Measurements from ENCODE around the gene PLAU. TPM values are rescaled to one million over a fixed set of nuclear protein-coding genes. Genes with fewer than 3 reads are reported as not detected.

PLAU gene
- total RNA-seq, 1 donor from 2014 or later = 19.5 TPM

DNA sequence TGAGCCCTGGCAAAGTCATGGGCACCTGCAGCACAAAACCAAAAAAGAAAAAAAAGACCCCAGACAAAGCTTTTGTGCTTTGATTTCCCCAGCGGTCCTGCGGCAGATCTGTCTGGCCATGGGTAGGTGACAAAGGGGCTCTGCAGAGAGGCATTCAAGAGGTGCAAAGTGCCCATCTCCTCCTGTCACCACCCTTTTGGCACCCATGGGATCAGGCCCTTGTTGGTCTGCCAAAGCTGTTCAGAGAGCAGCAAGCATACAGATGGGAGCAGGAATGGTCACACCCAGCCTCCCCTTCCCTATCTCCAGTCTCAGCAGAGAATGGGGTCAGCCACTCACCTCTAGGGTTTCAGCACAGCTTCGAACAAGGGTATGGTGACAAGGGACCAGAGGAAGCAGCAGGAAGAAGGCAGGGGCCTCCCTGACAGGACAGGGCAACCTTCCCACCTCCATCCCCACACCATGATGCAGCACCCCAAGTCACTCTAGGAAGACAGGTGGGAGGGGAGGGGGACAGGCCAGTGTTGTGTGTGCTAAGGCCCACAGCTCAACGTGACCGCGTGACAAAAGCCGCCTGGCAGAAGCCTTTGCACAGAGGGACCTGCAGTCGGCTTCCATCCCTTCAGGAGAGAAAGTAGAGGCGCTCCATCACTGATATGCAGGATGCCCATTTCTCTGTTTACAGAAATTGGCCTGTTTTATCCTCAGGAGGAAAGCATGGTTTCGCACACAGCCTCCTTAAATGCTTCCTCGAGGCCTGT is 42.9 kb upstream of the PLAU start:
- H3K27me3 Mint-ChIP-seq (ENCODE audit: unreplicated experiment) = peaks cover 21% of the 10 kb centered on the region
- peak overlapping the region; percentile 7 for H3K4me3 Mint-ChIP-seq (ENCODE audit: unreplicated experiment)
- H3K9me3 Mint-ChIP-seq (ENCODE audit: unreplicated experiment) = no peaks in the 10 kb centered on the region
- DNase-seq (ENCODE audit: low spot score) = no peak
- TF ChIP-seq, protein P1, sequence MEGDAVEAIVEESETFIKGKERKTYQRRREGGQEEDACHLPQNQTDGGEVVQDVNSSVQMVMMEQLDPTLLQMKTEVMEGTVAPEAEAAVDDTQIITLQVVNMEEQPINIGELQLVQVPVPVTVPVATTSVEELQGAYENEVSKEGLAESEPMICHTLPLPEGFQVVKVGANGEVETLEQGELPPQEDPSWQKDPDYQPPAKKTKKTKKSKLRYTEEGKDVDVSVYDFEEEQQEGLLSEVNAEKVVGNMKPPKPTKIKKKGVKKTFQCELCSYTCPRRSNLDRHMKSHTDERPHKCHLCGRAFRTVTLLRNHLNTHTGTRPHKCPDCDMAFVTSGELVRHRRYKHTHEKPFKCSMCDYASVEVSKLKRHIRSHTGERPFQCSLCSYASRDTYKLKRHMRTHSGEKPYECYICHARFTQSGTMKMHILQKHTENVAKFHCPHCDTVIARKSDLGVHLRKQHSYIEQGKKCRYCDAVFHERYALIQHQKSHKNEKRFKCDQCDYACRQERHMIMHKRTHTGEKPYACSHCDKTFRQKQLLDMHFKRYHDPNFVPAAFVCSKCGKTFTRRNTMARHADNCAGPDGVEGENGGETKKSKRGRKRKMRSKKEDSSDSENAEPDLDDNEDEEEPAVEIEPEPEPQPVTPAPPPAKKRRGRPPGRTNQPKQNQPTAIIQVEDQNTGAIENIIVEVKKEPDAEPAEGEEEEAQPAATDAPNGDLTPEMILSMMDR (IDR thresholded peaks at IDR 0.05; ENCODE audit: unreplicated experiment) = no peak
- peak overlapping the region; percentile 24 for H3K27ac Mint-ChIP-seq (ENCODE audit: unreplicated experiment)
- H3K36me3 Mint-ChIP-seq (ENCODE audit: low read depth, unreplicated experiment) = peaks cover 23% of the 10 kb centered on the region
- peaks cover 49% of the 10 kb centered on the region for H3K4me1 Mint-ChIP-seq (ENCODE audit: unreplicated experiment)

DNA sequence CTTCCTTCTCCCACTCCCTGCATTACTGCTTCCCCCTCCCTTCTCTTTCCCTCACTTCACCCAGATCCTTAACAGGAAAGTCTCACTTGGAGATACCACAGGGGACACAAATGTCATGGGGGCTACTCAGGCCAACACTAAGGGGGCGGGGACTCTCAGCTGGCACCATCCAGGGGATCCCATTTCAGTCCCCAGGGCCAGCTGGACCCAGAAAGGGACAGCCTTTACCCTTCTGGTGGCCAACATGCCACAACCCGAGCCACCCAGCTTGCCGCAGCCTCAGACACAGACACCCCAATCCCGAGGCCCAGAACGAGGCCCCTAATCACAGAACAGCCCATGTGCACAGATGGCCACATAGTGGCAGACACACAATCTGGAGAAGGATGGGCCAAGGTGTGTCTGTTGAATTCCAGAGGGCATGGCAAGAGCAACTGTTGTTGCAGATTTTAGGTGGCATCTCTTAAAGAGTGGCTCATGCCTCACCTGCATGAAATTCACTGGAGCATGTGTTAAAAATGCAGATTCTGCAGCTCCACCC is 42.2 kb upstream of the PLAU start:
- H3K27me3 Mint-ChIP-seq (ENCODE audit: unreplicated experiment) = peaks cover 21% of the 10 kb centered on the region

DNA sequence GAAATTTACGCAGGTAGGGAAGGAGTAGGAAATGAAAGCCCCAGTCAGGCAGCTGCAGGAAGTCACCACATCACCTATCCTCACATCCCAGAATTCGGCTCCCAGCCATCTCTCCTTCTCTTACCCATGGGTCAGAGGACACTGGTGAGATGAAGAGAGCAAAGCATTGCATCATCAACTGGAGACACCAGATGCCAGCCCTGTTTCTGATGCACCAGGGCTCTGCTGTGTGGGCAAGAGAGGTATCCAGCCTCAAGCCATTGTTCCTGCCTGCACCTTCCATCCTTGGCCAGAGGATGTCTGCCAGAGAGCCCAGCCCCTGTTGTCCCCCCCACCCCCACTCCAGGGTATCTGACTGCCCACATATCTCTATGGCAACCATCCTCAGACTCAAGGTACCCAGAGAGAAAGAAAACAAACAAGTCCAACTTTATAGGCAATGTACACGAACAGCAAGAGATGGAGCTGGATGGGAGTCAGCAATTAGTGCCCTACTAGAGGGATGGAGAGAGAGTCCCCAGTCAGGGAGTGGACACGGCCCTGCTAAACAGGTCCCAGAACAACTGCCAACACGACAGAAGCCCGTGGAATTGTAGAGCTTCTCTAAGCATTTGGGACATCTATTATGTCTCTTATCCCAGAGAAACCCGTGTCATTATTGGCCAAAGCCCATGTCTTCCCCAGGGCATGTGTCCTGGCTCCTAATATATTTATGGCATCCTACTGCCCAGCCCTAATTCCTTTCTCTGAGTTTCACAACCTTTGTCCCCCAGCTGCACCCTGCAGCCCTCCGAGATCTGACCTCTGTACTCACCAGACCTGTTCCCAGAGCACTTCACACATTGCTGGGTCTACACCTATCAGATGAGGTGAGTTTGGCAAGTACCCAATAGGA is 39.4 kb upstream of the PLAU start:
- no peak for DNase-seq (ENCODE audit: low spot score)
- TF ChIP-seq, protein P1 (IDR thresholded peaks at IDR 0.05; ENCODE audit: unreplicated experiment) = no peak
- Mint-ChIP-seq H3K36me3 (ENCODE audit: low read depth, unreplicated experiment) (peaks cover 24% of the 10 kb centered on the region), H3K4me3 (ENCODE audit: unreplicated experiment) (peak overlapping the region; percentile 56), H3K27ac (ENCODE audit: unreplicated experiment) (peak overlapping the region; percentile 75), H3K4me1 (ENCODE audit: unreplicated experiment) (peaks cover 31% of the 10 kb centered on the region), H3K9me3 (ENCODE audit: unreplicated experiment) (no peaks in the 10 kb centered on the region), H3K27me3 (ENCODE audit: unreplicated experiment) (peaks cover 17% of the 10 kb centered on the region)

More for the DNA sequence above, 42.2 kb upstream of the PLAU start:
- Mint-ChIP-seq H3K9me3 (ENCODE audit: unreplicated experiment) (no peaks in the 10 kb centered on the region), H3K36me3 (ENCODE audit: low read depth, unreplicated experiment) (peaks cover 24% of the 10 kb centered on the region), H3K4me3 (ENCODE audit: unreplicated experiment) (peak overlapping the region; percentile 7), H3K4me1 (ENCODE audit: unreplicated experiment) (peaks cover 49% of the 10 kb centered on the region), H3K27ac (ENCODE audit: unreplicated experiment) (no peak overlapping the region)
- TF ChIP-seq, protein P1 (IDR thresholded peaks at IDR 0.05; ENCODE audit: unreplicated experiment) = no peak
- DNase-seq (ENCODE audit: low spot score) = no peak

DNA sequence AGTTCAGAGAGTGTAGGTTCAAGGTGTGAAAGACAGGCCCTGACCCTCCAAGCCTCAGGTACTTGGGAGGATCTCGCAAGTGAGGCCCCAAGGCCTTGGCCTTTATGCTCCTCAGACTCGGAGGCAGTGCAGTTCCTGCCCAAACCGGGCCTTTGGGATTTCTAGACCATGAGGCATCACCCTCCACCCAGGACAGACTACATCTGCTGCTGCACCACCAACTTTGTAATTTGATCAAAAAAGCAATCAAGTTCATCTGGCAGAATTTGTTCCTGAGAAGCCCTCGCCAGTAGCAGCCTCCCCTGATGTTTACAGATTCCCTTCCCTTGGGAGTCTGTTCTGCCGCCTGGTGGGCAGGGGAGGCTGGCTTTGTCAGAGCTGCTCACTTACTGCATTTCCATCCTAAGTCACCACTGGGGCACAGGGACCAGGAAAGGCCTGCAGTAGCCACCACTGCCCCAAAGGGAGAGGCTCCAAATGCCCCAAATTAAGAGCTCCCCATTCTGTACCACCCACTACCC is 38.7 kb upstream of the PLAU start:
- TF ChIP-seq, protein P1 (IDR thresholded peaks at IDR 0.05; ENCODE audit: unreplicated experiment) = no peak
- Mint-ChIP-seq H3K36me3 (ENCODE audit: low read depth, unreplicated experiment) (peaks cover 24% of the 10 kb centered on the region), H3K4me3 (ENCODE audit: unreplicated experiment) (peak overlapping the region; percentile 81), H3K27ac (ENCODE audit: unreplicated experiment) (no peak overlapping the region), H3K4me1 (ENCODE audit: unreplicated experiment) (peaks cover 24% of the 10 kb centered on the region), H3K9me3 (ENCODE audit: unreplicated experiment) (no peaks in the 10 kb centered on the region), H3K27me3 (ENCODE audit: unreplicated experiment) (peaks cover 19% of the 10 kb centered on the region)
- no peak for DNase-seq (ENCODE audit: low spot score)

All from endothelial cell (in vitro differentiated cells).